Spinal cord (tissue), 10 donors: ENCODE data around the gene TPO. TPM values are rescaled to one million over a fixed set of nuclear protein-coding genes. Genes with fewer than 3 reads are reported as not detected.
"Not testable (repeated sequence)": the region's sequence is repeated elsewhere in the genome, so short reads cannot be mapped to it uniquely, and the experiment has no call there.

ENCODE experiments used
- DNase-seq, 6 donors: peaks; one replicate each; pipeline versions ENCODE4 v3.0.0 to v3.0.0-alpha.2; 2013 to 2015; ENCODE audit warnings: low spot score in 6 of 6, low read depth in 4 of 6
- H3K27ac ChIP-seq: one replicate; pipeline ENCODE4 v1.5.1; 2013; ENCODE audit warnings: low read depth, low read length, control low read depth
- H3K27me3 ChIP-seq: one replicate; pipeline ENCODE4 v1.6.1; 2013; ENCODE audit warnings: low read length; ENCODE audit not compliant: control insufficient read depth, insufficient read depth
- H3K36me3 ChIP-seq: one replicate; pipeline ENCODE4 v1.6.1; 2013; ENCODE audit warnings: low read length; ENCODE audit not compliant: control insufficient read depth, insufficient read depth
- H3K4me1 ChIP-seq: one replicate; pipeline ENCODE4 v1.6.1; 2013; ENCODE audit warnings: low read length; ENCODE audit not compliant: control insufficient read depth, insufficient read depth
- H3K4me3 ChIP-seq: one replicate; pipeline ENCODE4 v1.5.1; 2013; ENCODE audit warnings: low read depth, low read length, control low read depth
- H3K9me3 ChIP-seq: one replicate; pipeline ENCODE4 v1.6.1; 2013; ENCODE audit warnings: low read length; ENCODE audit not compliant: control insufficient read depth, insufficient read depth
- WGBS: methylation state at CpG from one replicate; pipeline ENCODE4 v1.1.5; 2013; ENCODE audit warnings: missing lambda C conversion rate; ENCODE audit not compliant: insufficient coverage; 5-methylcytosine and 5-hydroxymethylcytosine counted together
- polyA plus RNA-seq, 2 donors: library from polyadenylated mRNA; unstranded; fragments of 120-200 nt; gene quantifications; one replicate each; pipeline ENCODE4 v1.2.1, GENCODE V29; 2013; ENCODE audit not compliant: insufficient read length in 2 of 2
- total RNA-seq, 2 donors: library from RNA; depleted of rRNA in 1 of 2; stranded (reverse); fragments of 120-200 nt in 1 of 2; fragments of >200 nt in 1 of 2; gene quantifications; one replicate each; pipeline versions ENCODE4 v1.2.3 to v1.2.4, GENCODE V29; 2013 to 2014
- donor health status: healthy.

The TPO gene
- total and polyA plus RNA-seq, 4 donors, result 0.06 to 0.80 (median 0.29) TPM

DNA sequence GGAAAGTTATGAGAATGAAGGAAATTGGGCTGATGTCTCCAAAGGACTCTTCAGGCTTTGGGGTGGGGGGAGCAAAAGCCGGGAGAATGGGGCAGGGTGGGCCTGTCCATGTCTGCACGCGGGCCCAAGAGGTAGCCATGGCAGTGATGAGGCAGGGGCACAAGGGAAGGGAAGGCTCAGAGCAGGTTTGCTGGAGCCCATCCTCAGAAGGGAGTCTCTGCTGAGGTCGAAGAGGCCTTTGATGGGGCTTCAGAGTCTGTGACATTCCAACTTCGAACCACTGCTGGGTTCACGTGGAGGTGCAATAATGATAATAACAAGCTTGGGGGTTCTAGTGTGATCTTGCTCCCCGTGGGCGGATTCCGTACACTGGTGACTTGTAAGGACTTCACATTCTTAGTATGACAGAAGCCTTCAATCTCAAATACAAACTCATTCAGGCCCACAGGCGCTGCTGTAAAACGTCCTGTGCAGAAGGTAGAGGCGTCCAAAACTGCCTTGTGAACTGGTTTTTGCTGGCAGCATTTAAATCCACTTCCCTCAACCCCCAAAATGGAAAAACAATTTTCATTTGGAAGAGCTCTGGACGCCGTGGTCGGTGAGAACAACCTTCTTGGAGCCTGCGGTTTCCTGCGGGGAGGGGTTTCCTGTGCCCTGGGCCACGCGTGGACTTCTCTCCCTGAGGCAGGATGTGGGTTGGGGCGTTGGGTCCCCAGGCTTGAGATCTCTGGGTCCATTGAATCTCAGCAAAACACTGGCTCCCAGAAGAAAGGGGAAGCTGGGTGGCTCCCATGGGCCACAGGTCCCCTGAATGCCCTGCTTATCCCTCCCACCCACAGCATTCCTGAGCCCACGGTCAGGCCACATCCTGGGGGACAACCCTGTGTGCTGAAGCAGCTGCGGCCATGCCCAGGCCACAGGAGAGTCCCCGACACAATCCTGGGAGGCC lies 151.0 kb downstream of the TPO start:
- WGBS, result 93% methylated on average over 17 of the region's 23 CpGs
- no peak overlapping the region for H3K27ac ChIP-seq
- no peaks in the 10 kb centered on the region for H3K9me3 ChIP-seq
- no peak overlapping the region for H3K4me3 ChIP-seq
- H3K4me1 ChIP-seq, result peaks cover 3% of the 10 kb centered on the region
- H3K27me3 ChIP-seq, result no peaks in the 10 kb centered on the region
- no peaks in the 10 kb centered on the region for H3K36me3 ChIP-seq
- no peak for DNase-seq

DNA sequence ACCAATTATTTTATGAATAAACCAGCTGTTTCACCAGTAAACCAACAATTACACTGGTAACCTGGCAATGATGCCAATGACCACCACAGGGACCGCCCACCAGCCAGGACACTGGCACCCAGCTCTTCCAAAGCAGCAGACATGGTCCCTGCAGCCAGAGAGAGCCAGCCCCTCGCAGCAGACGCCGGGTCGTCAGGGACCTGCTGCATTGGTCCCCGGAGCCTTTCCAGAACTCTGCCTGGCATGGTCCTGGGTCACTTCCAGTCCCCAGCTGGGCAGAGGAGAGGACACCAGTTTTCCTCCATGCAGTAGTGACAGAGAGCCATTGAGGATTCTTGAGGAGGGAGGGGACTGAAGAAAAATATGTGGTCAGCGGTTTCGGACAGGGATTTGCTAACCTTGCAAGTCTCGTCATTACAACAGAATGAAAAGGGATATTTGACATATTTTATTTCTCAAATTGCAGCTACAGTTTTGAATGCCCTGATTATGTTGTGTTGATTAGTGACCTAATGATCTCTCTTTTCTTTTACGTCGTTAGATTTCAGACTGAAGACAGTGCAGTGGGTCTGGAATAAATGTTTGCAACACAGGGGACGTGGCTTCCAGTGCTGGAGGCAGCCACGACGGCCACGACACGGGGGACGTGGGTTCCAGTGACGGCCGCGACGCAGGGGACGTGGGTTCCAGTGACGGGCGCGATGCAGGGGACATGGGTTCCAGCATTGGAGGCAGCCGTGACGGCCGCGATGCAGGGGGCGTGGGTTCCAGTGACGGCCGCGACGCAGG lies 154.5 kb downstream of the TPO start:
- Histone ChIP-seq H3K4me1 (peaks cover 3% of the 10 kb centered on the region), H3K27ac (no peak overlapping the region), H3K4me3 (no peak overlapping the region), H3K27me3 (no peaks in the 10 kb centered on the region), H3K9me3 (no peaks in the 10 kb centered on the region), H3K36me3 (no peaks in the 10 kb centered on the region)
- DNase-seq, result no peak
- WGBS, result 97% methylated on average over 29 of the region's 34 CpGs

- H3K27ac ChIP-seq, H3K4me1 ChIP-seq, H3K36me3 ChIP-seq, H3K27me3 ChIP-seq, H3K9me3 ChIP-seq, H3K4me3 ChIP-seq, DNase-seq: not testable (repeated sequence)
- WGBS, result 98% methylated on average over 33 of the region's 39 CpGs
Measured at GRCh38 chr2:1568345-1568668, 155.0 kb downstream of the TPO start.

- Histone ChIP-seq H3K4me3 (no peak overlapping the region), H3K9me3 (no peaks in the 10 kb centered on the region), H3K4me1 (no peaks in the 10 kb centered on the region), H3K27ac (no peak overlapping the region), H3K27me3 (no peaks in the 10 kb centered on the region), H3K36me3 (no peaks in the 10 kb centered on the region)
- 91% methylated on average over 9 of the region's 10 CpGs for WGBS
- no peak for DNase-seq
Measured at GRCh38 chr2:1569879-1570450, 156.7 kb downstream of the TPO start.

- Histone ChIP-seq H3K4me1 (no peaks in the 10 kb centered on the region), H3K9me3 (no peaks in the 10 kb centered on the region), H3K4me3 (no peak overlapping the region), H3K27me3 (no peaks in the 10 kb centered on the region), H3K36me3 (no peaks in the 10 kb centered on the region), H3K27ac (no peak overlapping the region)
- WGBS, result 82% methylated on average over 14 of the region's 17 CpGs
- no peak for DNase-seq
Measured at GRCh38 chr2:1571477-1572417, 158.5 kb downstream of the TPO start.

DNA sequence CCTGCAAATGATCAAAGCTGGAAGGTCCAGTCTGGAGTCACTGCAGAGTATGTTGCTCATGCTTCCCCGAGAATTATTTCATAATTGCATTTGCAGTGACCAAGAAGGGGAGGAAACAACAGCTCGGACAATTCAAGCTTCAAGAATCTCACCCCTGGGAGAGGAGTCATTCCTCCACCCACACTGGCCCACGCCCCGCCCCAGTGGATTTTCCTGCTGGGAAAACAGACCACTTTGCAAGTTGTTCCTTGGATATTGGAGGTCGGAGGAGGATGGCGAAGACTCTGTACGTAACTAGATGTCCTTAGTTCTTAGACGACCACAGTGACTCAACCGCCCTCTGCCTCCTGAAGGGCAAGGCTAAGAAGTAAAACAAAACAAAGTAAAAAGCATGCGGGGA lies 159.4 kb downstream of the TPO start:
- no peak overlapping the region for H3K27ac ChIP-seq
- H3K27me3 ChIP-seq, result no peaks in the 10 kb centered on the region
- 88% methylated on average over 5 of the region's 10 CpGs for WGBS
- H3K4me1 ChIP-seq, result no peaks in the 10 kb centered on the region
- no peaks in the 10 kb centered on the region for H3K9me3 ChIP-seq
- no peak for DNase-seq
- no peaks in the 10 kb centered on the region for H3K36me3 ChIP-seq
- no peak overlapping the region for H3K4me3 ChIP-seq

DNA sequence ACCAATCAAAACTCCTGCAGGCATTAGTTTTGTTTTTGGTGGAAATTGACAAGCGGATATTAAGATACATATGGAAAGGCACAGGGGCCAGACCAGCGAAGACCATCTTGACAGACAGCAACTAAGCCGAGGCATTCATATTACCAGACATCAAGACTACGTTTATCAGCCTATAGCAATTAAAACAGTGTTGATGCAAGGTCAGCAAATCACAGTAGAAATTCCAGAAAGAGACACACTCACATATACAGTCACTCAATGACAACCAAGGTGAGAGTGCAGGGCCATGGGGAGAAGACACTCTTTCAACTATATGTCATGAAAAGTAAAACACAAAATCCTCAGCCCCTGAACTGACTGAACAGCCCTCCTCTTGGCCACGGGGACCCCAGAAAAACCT lies 164.6 kb downstream of the TPO start:
- Histone ChIP-seq H3K4me3 (no peak overlapping the region), H3K36me3 (no peaks in the 10 kb centered on the region), H3K27me3 (no peaks in the 10 kb centered on the region), H3K27ac (no peak overlapping the region), H3K9me3 (no peaks in the 10 kb centered on the region), H3K4me1 (no peaks in the 10 kb centered on the region)
- DNase-seq, result no peak
- 85% methylated on average over 4 of the region's 5 CpGs for WGBS

GRCh38 chr2:1581257-1581964 lies 168.1 kb downstream of the TPO start:
- H3K27ac ChIP-seq, H3K36me3 ChIP-seq, H3K4me1 ChIP-seq, H3K4me3 ChIP-seq, H3K27me3 ChIP-seq, H3K9me3 ChIP-seq, DNase-seq: not testable (repeated sequence)
- 84% methylated on average over 18 of the region's 19 CpGs for WGBS
